NCI-H446 treated with DMSO at 0.1 percent for 48 hours (cell line): ENCODE results near the gene CXCL10.
"Not testable (repeated sequence)": the region's sequence is repeated elsewhere in the genome, so short reads cannot be mapped to it uniquely, and the experiment has no call there.

Source experiments
- DNase-seq: peaks from one replicate; lab custom pipeline; 2025; lab: John Stamatoyannopoulos, UW

Gene CXCL10

GRCh38 chr4:76028350-76028765, 5.1 kb upstream of the CXCL10 start:
- DNase-seq, result no peak

GRCh38 chr4:76024065-76024464, 768 bp upstream of the CXCL10 start:
- no peak for DNase-seq

GRCh38 chr4:76022677-76023076, 620 bp downstream of the CXCL10 start:
- no peak for DNase-seq

GRCh38 chr4:76022031-76022430, 1.3 kb downstream of the CXCL10 start:
- DNase-seq, result no peak

- DNase-seq, result no peak
Measured at GRCh38 chr4:76017056-76017686, 6.1 kb downstream of the CXCL10 start.

GRCh38 chr4:76016393-76016792, 6.9 kb downstream of the CXCL10 start:
- peak; percentile 28 for DNase-seq

- DNase-seq, result no peak
Measured at GRCh38 chr4:76013540-76013939, 9.8 kb downstream of the CXCL10 start.

- DNase-seq, result no peak
Measured at GRCh38 chr4:76012388-76012801, 10.9 kb downstream of the CXCL10 start.

- DNase-seq, result no peak
Measured at GRCh38 chr4:76011700-76012387, 11.5 kb downstream of the CXCL10 start.

GRCh38 chr4:76011018-76011670, 12.2 kb downstream of the CXCL10 start:
- no peak for DNase-seq

- DNase-seq, result no peak
Measured at GRCh38 chr4:76010576-76010975, 12.7 kb downstream of the CXCL10 start.

- DNase-seq, result no peak
Measured at GRCh38 chr4:76009311-76009710, 14.0 kb downstream of the CXCL10 start.

- no peak for DNase-seq
Measured at GRCh38 chr4:76007089-76007862, 16.0 kb downstream of the CXCL10 start, which contains the start of gene CXCL9. TSS of gene CXCL9 (minus strand) at chr4:76007509. CDS start at chr4:76007449, 60 bp downstream.

GRCh38 chr4:76003620-76004019, 19.7 kb downstream of the CXCL10 start:
- no peak for DNase-seq

GRCh38 chr4:76003035-76003434, 20.3 kb downstream of the CXCL10 start:
- DNase-seq, result no peak

- DNase-seq, result no peak
Measured at GRCh38 chr4:76002176-76002575, 21.1 kb downstream of the CXCL10 start.

- DNase-seq, result no peak
Measured at GRCh38 chr4:76001700-76002099, 21.6 kb downstream of the CXCL10 start.

- DNase-seq, result no peak
Measured at GRCh38 chr4:76000279-76000678, 23.0 kb downstream of the CXCL10 start.

- not testable (repeated sequence) for DNase-seq
Measured at GRCh38 chr4:75998525-75999147, 24.7 kb downstream of the CXCL10 start.

GRCh38 chr4:75997946-75998345, 25.4 kb downstream of the CXCL10 start:
- no peak for DNase-seq

- no peak for DNase-seq
Measured at GRCh38 chr4:75997081-75997480, 26.2 kb downstream of the CXCL10 start.

- peak; percentile 31 for DNase-seq
Measured at GRCh38 chr4:75995727-75996126, 27.6 kb downstream of the CXCL10 start.
